GM12878 (cell line): ENCODE data around the gene SBK2. TPM values are rescaled to one million over a fixed set of nuclear protein-coding genes. Genes with fewer than 3 reads are reported as not detected.

ENCODE experiments used
- ATAC-seq: fragments of 200-7000 bp; cut with Tn5 transposase; 3 replicates; pipeline ENCODE4 v1.9.1; 2020; ENCODE audit warnings: mild to moderate bottlenecking, moderate library complexity
- BruUV-seq: library from RNA; stranded (reverse); fragments of 400-500 nt; replicated peaks from 2 replicates; lab custom pipeline; 2021; lab: Mats Ljungman, UMichigan
- CTCF ChIA-PET: fragments of 300-600 bp; sonication (Branson Sonifier 250); formaldehyde crosslinking; extraction: SDS; loops from one replicate; lab custom pipeline; 2021; ENCODE audit warnings: inconsistent platforms; lab: Yijun Ruan, JAX
- POLR2A ChIA-PET: fragments of 350-600 bp; formaldehyde crosslinking; extraction: SDS; loops from one replicate; lab custom pipeline; 2021; ENCODE audit warnings: inconsistent platforms; lab: Charles Lee
- RAD21 ChIA-PET: fragments of 300-600 bp; sonication (Branson Sonifier 250); formaldehyde crosslinking; loops from one replicate; lab custom pipeline; 2023; ENCODE audit warnings: antibody characterized with exemption; ENCODE audit not compliant: unreplicated experiment; lab: Charles Lee
- SMC1A ChIA-PET: fragments of 300-600 bp; sonication (Branson Sonifier 250); formaldehyde crosslinking; loops from one replicate; lab custom pipeline; 2023; ENCODE audit not compliant: unreplicated experiment, uncharacterized antibody; lab: Charles Lee
- DNase-seq: peaks from one replicate; pipeline ENCODE4 v3.0.0-alpha.2; 2011; ENCODE audit warnings: low read depth, low spot score
- FAIRE-seq: peaks from 3 replicates; lab custom pipeline; 2011; peaks lifted over from hg19 to GRCh38; lab: Jason Lieb, UNC
- H2AFZ ChIP-seq: 2 replicates; pipeline ENCODE4 v1.6.0; 2011; ENCODE audit warnings: low read depth, low read length, control low read depth; ENCODE audit not compliant: control insufficient read depth
- H3K27ac ChIP-seq: 2 replicates; pipeline ENCODE4 v1.5.1; 2011; ENCODE audit warnings: control low read depth; ENCODE audit not compliant: control insufficient read depth, insufficient read depth
- H3K27me3 ChIP-seq, 2 experiments: replicated peaks in 1 of 2; 2 replicates each; pipeline versions ENCODE4 v1.6.0 to v1.6.1; 2011; ENCODE audit warnings: low read length in 1 of 2; ENCODE audit not compliant: control insufficient read depth in 2 of 2, insufficient read depth in 2 of 2
- H3K36me3 ChIP-seq, 2 experiments: 2 replicates each; pipeline ENCODE4 v1.5.1; 2011; ENCODE audit warnings: low read length in 1 of 2; ENCODE audit not compliant: control insufficient read depth in 2 of 2, insufficient read depth in 2 of 2
- H3K4me1 ChIP-seq: 2 replicates; pipeline ENCODE4 v1.6.1; 2011; ENCODE audit warnings: mild to moderate bottlenecking, low read length, moderate library complexity, mixed read lengths; ENCODE audit not compliant: control insufficient read depth, insufficient read depth
- H3K4me2 ChIP-seq: 2 replicates; pipeline ENCODE4 v1.6.0; 2011; ENCODE audit warnings: control low read depth; ENCODE audit not compliant: control insufficient read depth, insufficient read depth
- H3K4me3 ChIP-seq: fragments of 200-600 bp; sonication (generic); 2 replicates; pipeline ENCODE4 v1.5.1; 2016
- H3K79me2 ChIP-seq: 2 replicates; pipeline ENCODE4 v1.6.0; 2011; ENCODE audit warnings: low read length; ENCODE audit not compliant: control insufficient read depth, insufficient read depth
- H3K9ac ChIP-seq: 2 replicates; pipeline ENCODE4 v1.8.0; 2011; ENCODE audit warnings: low read length, control low read depth, mixed read lengths; ENCODE audit not compliant: control insufficient read depth, insufficient read depth
- H3K9me3 ChIP-seq: replicated peaks from 3 replicates; pipeline ENCODE4 v1.5.1; 2011; ENCODE audit warnings: mild to moderate bottlenecking, low read length; ENCODE audit not compliant: control insufficient read depth, insufficient read depth
- H4K20me1 ChIP-seq: 2 replicates; pipeline ENCODE4 v1.6.0; 2011; ENCODE audit not compliant: control insufficient read depth, insufficient read depth
- CEBPB ChIP-seq, 2 experiments: fragments of 150-350 bp in 1 of 2; IDR thresholded peaks; 2 replicates each; pipeline ENCODE4 v1.6.1; 2012 to 2014; ENCODE audit warnings: low read depth in 2 of 2, low read length in 2 of 2, borderline replicate concordance in 1 of 2, inconsistent platforms in 1 of 2
- DPF2 ChIP-seq: fragments of 450-650 bp; IDR thresholded peaks from 2 replicates; pipeline ENCODE4 v1.6.1; 2017; ENCODE audit warnings: mild to moderate bottlenecking
- EED ChIP-seq: sonication (generic); IDR thresholded peaks from 2 replicates; pipeline ENCODE4 v1.6.1; 2016; ENCODE audit warnings: antibody characterized with exemption, low read depth
- HDAC6 ChIP-seq: fragments of 200-600 bp; sonication (generic); IDR thresholded peaks from one replicate; pipeline ENCODE4 v1.8.0; 2017; ENCODE audit warnings: antibody characterized with exemption; ENCODE audit not compliant: unreplicated experiment
- MTA3 ChIP-seq: IDR thresholded peaks from 2 replicates; pipeline ENCODE4 v1.6.1; 2012; ENCODE audit warnings: low read length, inconsistent platforms, borderline replicate concordance
- NKRF ChIP-seq: fragments of 450-650 bp; conservative IDR thresholded peaks from 2 replicates; pipeline ENCODE4 v1.6.1; 2017; ENCODE audit warnings: mild to moderate bottlenecking, moderate library complexity
- SMARCA5 ChIP-seq: fragments of 450-650 bp; IDR thresholded peaks from 2 replicates; pipeline ENCODE4 v1.6.1; 2017; ENCODE audit warnings: mild to moderate bottlenecking
- YBX1 ChIP-seq: fragments of 450-650 bp; IDR thresholded peaks from 2 replicates; pipeline ENCODE4 v1.6.1; 2016; ENCODE audit warnings: antibody characterized with exemption
- ZNF24 ChIP-seq: fragments of 450-650 bp; IDR thresholded peaks from 2 replicates; pipeline ENCODE4 v1.6.1; 2017; ENCODE audit warnings: antibody characterized with exemption, mild to moderate bottlenecking
- WGBS: methylation state at CpG from one replicate; pipeline ENCODE4 v1.1.6; 2016; ENCODE audit warnings: low lambda C conversion rate; ENCODE audit not compliant: insufficient replicate concordance, insufficient coverage; ENCODE audit errors: missing lambda C conversion rate; 5-methylcytosine and 5-hydroxymethylcytosine counted together
- in situ Hi-C: fragments of 300-500 bp; cut with MboI; formaldehyde crosslinking; loops from 9 replicates; pipeline ENCODE4 v1.14.3; 2018; ENCODE audit warnings: mixed read lengths
- intact Hi-C: fragments of 100-400 bp; cut with micrococcal nuclease; formaldehyde crosslinking; loops from one replicate; pipeline ENCODE4 v1.14.2; 2022; ENCODE audit not compliant: unreplicated experiment
- polyA plus RNA-seq, 11 experiments: library from polyadenylated mRNA; depleted of rRNA in 4 of 11; unstranded in 6 of 11; stranded (reverse) in 5 of 11; fragments of >200 nt; fragmentation: Nextera tagmentation in 4 of 11; fragmentation: Illumina TruSeq in 1 of 11; extraction: Ambion mirVana in 4 of 11; extraction: Trizol in 1 of 11; gene quantifications; 1 replicate in 1 of 11; 2 replicates in 10 of 11; pipeline versions ENCODE4 v1.2.1 to v1.2.3, GENCODE V29; 2011 to 2016; ENCODE audit warnings: inconsistent platforms in 2 of 11, missing spikeins in 2 of 11, low read depth in 1 of 11
- total RNA-seq, 4 experiments: library from RNA; depleted of rRNA in 3 of 4; stranded (reverse); fragments of >200 nt in 3 of 4; fragmentation: Illumina TruSeq in 1 of 4; extraction: Trizol in 1 of 4; gene quantifications; 2 replicates each; pipeline versions ENCODE4 v1.2.1 to v1.2.3, GENCODE V29; 2013 to 2021
- TF ChIP-seq, protein P1 (sequence below): fragments of 450-650 bp; formaldehyde crosslinking; IDR thresholded peaks from 2 replicates; pipeline ENCODE4 v1.5.0; 2022; ENCODE audit warnings: mild to moderate bottlenecking, missing genetic modification characterization

Gene SBK2
- total and polyA plus RNA-seq, 10 of the 15 experiments (the other 5 are each of a cell fraction or from before 2014, with no cell fraction given) = not detected

DNA sequence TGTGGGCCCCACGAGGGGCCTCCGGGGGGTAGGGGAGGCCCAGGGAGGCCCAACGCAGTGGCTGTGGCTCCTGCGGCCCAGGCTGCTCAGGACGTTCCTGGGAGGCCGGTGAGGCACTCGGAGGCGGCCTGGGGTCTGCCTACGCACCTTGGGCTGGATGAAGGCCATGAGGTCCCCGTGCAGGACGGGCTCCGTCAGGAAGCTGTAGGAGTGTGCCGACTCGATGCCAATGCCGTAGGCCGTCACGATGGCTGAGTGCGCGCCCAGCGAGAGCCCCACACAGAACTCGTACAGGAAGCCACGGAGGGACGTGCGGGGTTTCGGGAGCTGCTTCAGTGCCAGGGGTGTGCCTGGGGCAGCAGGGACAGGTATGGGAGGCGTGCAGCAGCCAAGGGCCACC, 5.9 kb downstream of the SBK2 start:
- in situ Hi-C loops = no loop called here

More for the DNA sequence above, 5.9 kb downstream of the SBK2 start:
- ChIA-PET POLR2A (interaction anchor here (0.5 kb wide), 1 partner anchor 67 kb away, joined by 3 read pairs; no protein-coding TSS in a partner anchor), CTCF (interaction anchor here (1.0 kb wide), 1 partner anchor 40 kb away, joined by 3 read pairs; no protein-coding TSS in a partner anchor), RAD21 (no interaction called here), SMC1A (no interaction called here)
- H3K79me2 ChIP-seq = no peaks in the 10 kb centered on the region
- H3K4me2 ChIP-seq = no peak overlapping the region
- H3K9ac ChIP-seq = no peak overlapping the region
- no peaks in the 10 kb centered on the region for H3K27me3 ChIP-seq
- no TSS peak for BruUV-seq
- intact Hi-C loops = no loop called here
- no peaks in the 10 kb centered on the region; the same call in 2 of the 3 replicates for H3K9me3 ChIP-seq
- H3K4me1 ChIP-seq = no peaks in the 10 kb centered on the region
- no peak for FAIRE-seq
- TF ChIP-seq YBX1 = no peak
- no peak for TF ChIP-seq MTA3
- TF ChIP-seq SMARCA5 = no peak
- no peak for TF ChIP-seq ZNF24
- TF ChIP-seq HDAC6 = no peak
- TF ChIP-seq EED = no peak
- TF ChIP-seq NKRF = no peak
- TF ChIP-seq DPF2 = no peak
- TF ChIP-seq CEBPB (IDR thresholded peaks at IDR 0.05; ENCODE audit: borderline replicate concordance in 1 of 2, low read depth in 2 of 2, low read length in 2 of 2) = no peak
- TF ChIP-seq, protein P1, sequence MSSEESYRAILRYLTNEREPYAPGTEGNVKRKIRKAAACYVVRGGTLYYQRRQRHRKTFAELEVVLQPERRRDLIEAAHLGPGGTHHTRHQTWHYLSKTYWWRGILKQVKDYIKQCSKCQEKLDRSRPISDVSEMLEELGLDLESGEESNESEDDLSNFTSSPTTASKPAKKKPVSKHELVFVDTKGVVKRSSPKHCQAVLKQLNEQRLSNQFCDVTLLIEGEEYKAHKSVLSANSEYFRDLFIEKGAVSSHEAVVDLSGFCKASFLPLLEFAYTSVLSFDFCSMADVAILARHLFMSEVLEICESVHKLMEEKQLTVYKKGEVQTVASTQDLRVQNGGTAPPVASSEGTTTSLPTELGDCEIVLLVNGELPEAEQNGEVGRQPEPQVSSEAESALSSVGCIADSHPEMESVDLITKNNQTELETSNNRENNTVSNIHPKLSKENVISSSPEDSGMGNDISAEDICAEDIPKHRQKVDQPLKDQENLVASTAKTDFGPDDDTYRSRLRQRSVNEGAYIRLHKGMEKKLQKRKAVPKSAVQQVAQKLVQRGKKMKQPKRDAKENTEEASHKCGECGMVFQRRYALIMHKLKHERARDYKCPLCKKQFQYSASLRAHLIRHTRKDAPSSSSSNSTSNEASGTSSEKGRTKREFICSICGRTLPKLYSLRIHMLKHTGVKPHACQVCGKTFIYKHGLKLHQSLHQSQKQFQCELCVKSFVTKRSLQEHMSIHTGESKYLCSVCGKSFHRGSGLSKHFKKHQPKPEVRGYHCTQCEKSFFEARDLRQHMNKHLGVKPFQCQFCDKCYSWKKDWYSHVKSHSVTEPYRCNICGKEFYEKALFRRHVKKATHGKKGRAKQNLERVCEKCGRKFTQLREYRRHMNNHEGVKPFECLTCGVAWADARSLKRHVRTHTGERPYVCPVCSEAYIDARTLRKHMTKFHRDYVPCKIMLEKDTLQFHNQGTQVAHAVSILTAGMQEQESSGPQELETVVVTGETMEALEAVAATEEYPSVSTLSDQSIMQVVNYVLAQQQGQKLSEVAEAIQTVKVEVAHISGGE (CRISPR knock-in tag) = no peak
- no peaks in the 10 kb centered on the region for H4K20me1 ChIP-seq
- WGBS = 49% methylated on average over 26 of the region's 26 CpGs
- no peak overlapping the region for H3K4me3 ChIP-seq
- no peak overlapping the region for H2AFZ ChIP-seq
- no peak for DNase-seq
- no peak for ATAC-seq
- H3K27ac ChIP-seq = no peak overlapping the region
- no peaks in the 10 kb centered on the region for H3K36me3 ChIP-seq
